Activated CD4-positive, alpha-beta T cell treated with anti-CD3 and anti-CD28 coated beads, Interleukin-2, Interleukin-6, amounts not matched to agents 100 ng/mL and 50 ng/mL, durations not matched to agents 16 hours and 8 hours (primary cell): Measurements from ENCODE around the gene ZSWIM9.
"Not testable (repeated sequence)": the region's sequence is repeated elsewhere in the genome, so short reads cannot be mapped to it uniquely, and the experiment has no call there.

Experiments used
- DNase-seq: peaks from one replicate; pipeline ENCODE4 v3.0.0-alpha.2; 2020

Gene ZSWIM9

GRCh38 chr19:48220784-48221183 lies 50.3 kb downstream of the ZSWIM9 start:
- DNase-seq = not testable (repeated sequence)

DNA sequence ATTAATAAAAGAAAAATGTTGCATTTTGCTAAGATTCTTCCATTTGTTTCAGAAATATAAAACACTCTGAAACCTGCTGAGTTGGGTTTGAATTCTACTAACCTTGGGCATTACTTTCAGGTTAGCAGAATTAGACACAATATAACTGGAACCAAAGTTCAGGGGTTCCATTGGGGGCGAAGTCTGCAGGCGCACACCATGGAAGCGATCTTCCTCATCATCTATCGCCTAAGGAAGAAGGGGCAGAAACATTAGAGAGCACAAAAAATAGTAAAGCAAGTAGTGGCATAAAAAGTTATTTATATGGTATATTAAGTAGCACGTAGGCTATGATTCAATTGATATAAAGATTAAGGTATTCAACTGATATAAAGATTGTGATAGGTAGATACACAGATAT lies 51.1 kb downstream of the ZSWIM9 start:
- DNase-seq = no peak

DNA sequence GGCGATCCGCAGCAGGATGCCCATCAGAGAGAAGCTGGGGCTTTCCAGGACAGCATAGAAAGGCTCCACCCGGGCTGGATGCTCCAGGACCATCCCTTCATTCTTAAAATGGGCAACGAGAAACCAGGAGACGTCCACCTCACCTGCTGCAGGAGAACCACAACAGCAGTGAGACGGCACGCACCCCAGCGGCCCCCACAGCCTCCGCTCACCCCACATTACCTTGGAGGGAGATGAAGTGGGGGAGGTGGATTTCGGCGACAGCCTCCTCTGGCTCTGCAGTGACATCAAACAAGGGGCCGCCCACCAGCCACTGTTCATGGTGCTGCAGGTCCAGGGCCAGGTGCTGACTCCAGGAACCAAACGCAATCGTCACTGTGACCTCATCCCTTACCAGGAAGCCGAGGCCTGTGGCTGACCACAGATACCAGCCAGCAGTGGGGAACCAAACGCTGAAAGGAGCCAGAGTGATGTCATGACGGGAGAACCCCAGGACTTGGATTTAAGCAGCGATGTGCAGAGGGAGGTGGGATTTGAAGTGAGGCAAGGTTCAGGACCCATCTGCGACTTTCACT lies 60.2 kb downstream of the ZSWIM9 start:
- peak; percentile 54 for DNase-seq

GRCh38 chr19:48237057-48237456 lies 66.6 kb downstream of the ZSWIM9 start:
- no peak for DNase-seq

DNA sequence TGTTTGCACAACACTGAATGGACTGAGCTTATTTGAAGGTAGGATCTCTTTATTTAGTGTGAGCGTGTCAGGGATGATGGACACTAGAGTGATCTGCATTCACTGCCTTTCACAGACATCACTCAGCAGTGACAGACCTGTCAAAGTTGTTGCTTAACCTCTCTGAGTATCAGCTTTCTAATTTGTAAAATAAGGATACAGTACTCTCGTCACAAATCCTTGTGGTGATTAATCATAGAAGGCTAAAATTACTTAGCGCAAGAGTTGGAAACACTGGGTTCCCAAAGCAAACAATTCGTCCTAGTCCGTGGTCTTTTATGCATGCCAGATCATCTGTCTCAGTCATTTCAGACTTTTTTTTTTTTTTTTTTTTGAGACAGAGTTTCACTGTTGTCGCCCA lies 68.6 kb downstream of the ZSWIM9 start:
- peak; percentile 24 for DNase-seq

GRCh38 chr19:48239582-48240141 lies 69.2 kb downstream of the ZSWIM9 start:
- DNase-seq = no peak

DNA sequence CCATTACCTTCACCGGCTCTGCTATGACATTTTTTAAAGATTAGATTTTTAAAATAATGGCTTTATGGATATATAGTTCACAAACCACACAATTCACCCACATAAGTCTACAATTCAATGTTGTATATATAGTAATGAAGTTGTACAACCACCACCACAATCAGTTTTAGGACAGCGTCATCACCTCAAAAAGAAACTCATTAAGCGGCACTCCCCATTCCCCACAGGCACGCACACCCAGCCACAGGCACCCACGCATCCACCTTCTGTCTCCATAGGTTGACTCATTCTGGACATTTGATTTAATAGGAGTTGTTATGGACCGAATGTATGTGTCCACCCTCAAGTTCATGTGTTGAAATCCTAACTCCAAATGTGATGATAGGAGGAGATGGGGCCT lies 71.3 kb downstream of the ZSWIM9 start:
- peak; percentile 35 for DNase-seq

DNA sequence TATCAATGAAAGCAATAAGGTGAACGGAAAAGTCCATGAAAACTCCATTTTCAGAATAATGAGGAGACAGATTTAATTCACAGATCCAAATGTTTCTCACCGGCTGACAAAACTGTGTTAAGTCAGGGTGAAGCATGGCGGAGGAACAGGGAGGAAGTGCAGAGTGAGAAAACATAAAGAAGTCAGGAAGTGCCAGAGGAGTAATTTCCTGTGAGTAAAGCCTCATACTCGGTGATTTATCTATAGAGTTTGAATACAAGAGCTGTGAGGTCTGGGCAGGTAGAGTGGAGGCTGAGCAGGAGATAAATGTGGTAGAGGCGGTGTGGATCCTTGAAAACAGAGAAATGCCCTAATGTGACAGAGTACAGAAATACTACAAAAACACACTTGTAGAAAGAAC lies 73.8 kb downstream of the ZSWIM9 start:
- DNase-seq = peak; percentile 78

- DNase-seq = no peak
These were observed 75.6 kb downstream of the ZSWIM9 start for GRCh38 chr19:48246101-48246500.

- no peak for DNase-seq
These were observed 76.7 kb downstream of the ZSWIM9 start for GRCh38 chr19:48247212-48247611.
